Lung (tissue), 12 donors: ENCODE results near the gene SYNPR. TPM values are rescaled to one million over a fixed set of nuclear protein-coding genes. Genes with fewer than 3 reads are reported as not detected.

Source experiments
- ATAC-seq: fragments of 200-7000 bp; cut with Tn5 transposase; one replicate; pipeline ENCODE4 v1.9.1; 2020; ENCODE audit warnings: moderate number of reproducible peaks; ENCODE audit not compliant: insufficient read depth, low FRiP score
- DNase-seq, 3 donors: peaks; one replicate each; pipeline ENCODE4 v3.0.0-alpha.2; 2013 to 2017
- H3K27ac ChIP-seq, 2 donors: one replicate each; pipeline ENCODE4 v1.5.1; 2013; ENCODE audit warnings: mild to moderate bottlenecking in 2 of 2, moderate library complexity in 2 of 2, control low read depth in 1 of 2, inconsistent platforms in 1 of 2, low read depth in 1 of 2, low read length in 1 of 2
- H3K27me3 ChIP-seq, 3 donors: one replicate each; pipeline ENCODE4 v1.5.1; 2013; ENCODE audit warnings: low read length in 2 of 3; ENCODE audit not compliant: control insufficient read depth in 3 of 3, insufficient read depth in 3 of 3
- H3K36me3 ChIP-seq, 4 donors: one replicate each; pipeline ENCODE4 v1.5.1; 2013; ENCODE audit warnings: low read length in 4 of 4, mild to moderate bottlenecking in 1 of 4, moderate library complexity in 1 of 4; ENCODE audit not compliant: control insufficient read depth in 4 of 4, insufficient read depth in 4 of 4
- H3K4me1 ChIP-seq, 5 donors: one replicate each; pipeline ENCODE4 v1.5.1; 2013; ENCODE audit warnings: low read length in 5 of 5, mild to moderate bottlenecking in 2 of 5, moderate library complexity in 1 of 5; ENCODE audit not compliant: control insufficient read depth in 5 of 5, insufficient read depth in 5 of 5
- H3K4me3 ChIP-seq: one replicate; pipeline ENCODE4 v1.5.1; 2013; ENCODE audit warnings: mild to moderate bottlenecking, control low read depth, moderate library complexity
- H3K9ac ChIP-seq, 2 donors: one replicate each; pipeline ENCODE4 v1.5.1; 2013; ENCODE audit warnings: low read length in 2 of 2, control low read depth in 1 of 2; ENCODE audit not compliant: insufficient read depth in 1 of 2
- H3K9me3 ChIP-seq, 4 donors: one replicate each; pipeline ENCODE4 v1.5.1; 2013; ENCODE audit warnings: low read length in 3 of 4, mild to moderate bottlenecking in 1 of 4, moderate library complexity in 1 of 4; ENCODE audit not compliant: control insufficient read depth in 4 of 4, insufficient read depth in 3 of 4
- CTCF ChIP-seq: IDR thresholded peaks from 2 replicates; pipeline ENCODE4 v1.5.1; 2012; ENCODE audit warnings: mild to moderate bottlenecking; ENCODE audit errors: control extremely low read depth, extremely low read depth
- WGBS, 2 donors: extraction: QIAGEN DNeasy Blood & Tissue Kit; methylation state at CpG; one replicate each; pipeline ENCODE4 v1.1.7; 2013; 5-methylcytosine and 5-hydroxymethylcytosine counted together
- polyA plus RNA-seq, 2 donors: library from polyadenylated mRNA; stranded (reverse); fragments of 200-250 nt; gene quantifications; one replicate each; pipeline ENCODE4 v1.2.1, GENCODE V29; 2013
- total RNA-seq, 2 donors: library from RNA; depleted of rRNA in 1 of 2; stranded (reverse); fragments of >200 nt in 1 of 2; gene quantifications; one replicate each; pipeline ENCODE4 v1.2.1, GENCODE V29; 2014 to 2021
- donor health status: control.
- donor health status: control.
- donor health status: Bipolar disorder and iron deficiency.
- donor health status: healthy.
- donor health status: DM: yes; HTN: yes; CAD: no.

SYNPR gene
- total and polyA plus RNA-seq, 4 donors = 0.43 TPM; not detected in 3

GRCh38 chr3:63264716-63265115 lies 13.4 kb upstream of the SYNPR start:
- no peak for TF ChIP-seq CTCF
- no peaks in the 10 kb centered on the region for H3K4me1 ChIP-seq
- WGBS, 2 donors = 63% methylated on average over 12 of the region's 12 CpGs
- no peaks in the 10 kb centered on the region for H3K9me3 ChIP-seq
- no peak overlapping the region for H3K4me3 ChIP-seq
- no peak overlapping the region for H3K27ac ChIP-seq
- H3K36me3 ChIP-seq = no peaks in the 10 kb centered on the region
- DNase-seq (no peak), ATAC-seq (no peak)
- H3K9ac ChIP-seq = no peak overlapping the region
- no peaks in the 10 kb centered on the region for H3K27me3 ChIP-seq

DNA sequence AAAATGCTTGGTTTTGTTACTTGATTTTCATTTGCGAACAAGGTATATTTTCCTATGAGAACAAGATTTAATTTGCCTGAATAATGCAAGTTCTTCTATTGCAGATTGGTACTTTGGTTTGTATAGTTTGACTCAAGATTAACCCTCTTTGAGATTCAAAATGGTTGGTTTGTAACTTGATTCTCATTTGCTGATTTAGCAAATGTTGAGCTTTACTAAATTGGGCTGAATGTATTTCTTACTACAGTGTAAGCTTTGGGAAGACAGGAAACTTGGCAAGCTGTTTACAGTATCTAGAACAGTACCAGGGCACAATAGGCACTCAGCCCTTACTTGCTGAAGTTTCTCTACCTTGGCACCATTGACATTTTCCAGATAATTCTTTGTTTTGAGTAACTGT lies 3.7 kb upstream of the SYNPR start:
- no peak for TF ChIP-seq CTCF
- Histone ChIP-seq H3K9ac (no peak overlapping the region), H3K27ac (no peak overlapping the region), H3K4me1 (no peaks in the 10 kb centered on the region), H3K27me3 (peaks cover 6 to 31% (median 24%) of the 10 kb centered on the region in 3 donors), H3K9me3 (peaks cover 0 to 4% (median 2%) of the 10 kb centered on the region in 4 donors), H3K4me3 (no peak overlapping the region), H3K36me3 (no peaks in the 10 kb centered on the region)
- ATAC-seq (no peak), DNase-seq (no peak)
- 82 to 97% methylated on average over 1 of the region's 1 CpG for WGBS, 2 donors

GRCh38 chr3:63279005-63279841 lies 1.1 kb downstream of the SYNPR start:
- H3K36me3 ChIP-seq = no peaks in the 10 kb centered on the region
- DNase-seq (no peak), ATAC-seq (no peak)
- no peak overlapping the region for H3K27ac ChIP-seq
- no peak for TF ChIP-seq CTCF
- H3K9ac ChIP-seq = no peak overlapping the region
- H3K27me3 ChIP-seq = peaks cover 6 to 53% (median 36%) of the 10 kb centered on the region in 3 donors
- WGBS, 2 donors = 6 to 8% methylated on average over 22 of the region's 22 CpGs
- H3K4me3 ChIP-seq = no peak overlapping the region
- no peaks in the 10 kb centered on the region for H3K4me1 ChIP-seq
- H3K9me3 ChIP-seq = peaks cover 0 to 4% (median 2%) of the 10 kb centered on the region in 4 donors
